ENCODE results near the gene COX7A2L. TPM values are rescaled to one million over a fixed set of nuclear protein-coding genes. Genes with fewer than 3 reads are reported as not detected.
A peak's percentile ranks its signal among the peaks of the same experiment; 100 is the strongest.

The COX7A2L gene
- total and polyA plus RNA-seq, 9 donors = 144 to 172 (median 163) TPM

DNA sequence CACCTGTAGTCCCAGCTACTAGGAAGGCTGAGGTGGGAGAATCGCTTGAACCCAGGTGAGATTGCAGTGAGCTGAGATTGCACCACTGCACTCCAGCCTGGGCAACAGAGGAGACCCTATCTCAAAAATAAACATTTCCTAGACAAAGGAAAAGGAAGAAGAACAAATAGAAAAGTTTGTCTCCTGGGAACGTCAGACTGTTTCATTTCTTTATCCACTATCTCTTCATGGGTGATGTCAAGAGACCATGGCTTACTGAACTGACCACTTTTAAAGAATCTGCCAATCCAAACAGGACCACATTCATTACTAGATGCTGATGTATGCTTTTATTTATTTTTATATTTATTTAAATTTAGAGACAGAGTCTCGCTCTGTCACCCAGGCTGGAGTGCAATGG lies 26.8 kb downstream of the COX7A2L start:
- no peak for DNase-seq
- Histone ChIP-seq H3K9me3 (replicated peaks; ENCODE audit: control insufficient read depth, low read depth, low read length) (no peaks in the 10 kb centered on the region), H3K4me1 (ENCODE audit: control insufficient read depth, insufficient read depth, low read length) (no peaks in the 10 kb centered on the region), H3K27me3 (ENCODE audit: control insufficient read depth, insufficient read depth, low read length) (no peaks in the 10 kb centered on the region), H3K27ac (ENCODE audit: low read length) (no peak overlapping the region), H3K36me3 (ENCODE audit: control insufficient read depth, insufficient read depth, low read length) (peaks cover 49% of the 10 kb centered on the region), H3K4me3 (ENCODE audit: low read length) (no peak overlapping the region)
- no CpG with 5 or more reads among the region's 3 CpGs for WGBS (ENCODE audit: insufficient coverage)

DNA sequence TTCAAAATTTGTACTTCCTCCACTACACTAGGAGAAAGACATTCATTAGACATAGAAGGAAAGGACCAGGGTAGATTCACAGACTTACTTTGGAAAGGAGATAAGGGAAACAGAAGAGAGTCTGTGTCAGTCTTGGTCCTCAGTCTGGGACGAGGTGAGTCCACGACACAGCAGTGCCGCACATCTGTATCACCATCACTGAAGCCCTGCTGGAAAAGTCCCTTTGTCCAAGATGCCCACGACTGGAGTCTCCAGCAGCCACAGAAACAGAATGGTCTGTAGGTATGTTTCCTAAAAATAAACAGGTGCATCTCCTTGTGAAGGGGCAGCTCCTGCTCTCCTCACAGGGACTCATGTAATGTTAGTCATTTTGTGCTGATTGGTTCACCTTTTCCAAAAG lies 27.4 kb downstream of the COX7A2L start:
- Histone ChIP-seq H3K36me3 (ENCODE audit: control insufficient read depth, insufficient read depth, low read length) (peaks cover 49% of the 10 kb centered on the region), H3K9me3 (replicated peaks; ENCODE audit: control insufficient read depth, low read depth, low read length) (no peaks in the 10 kb centered on the region), H3K27me3 (ENCODE audit: control insufficient read depth, insufficient read depth, low read length) (no peaks in the 10 kb centered on the region), H3K27ac (ENCODE audit: low read length) (no peak overlapping the region), H3K4me1 (ENCODE audit: control insufficient read depth, insufficient read depth, low read length) (no peaks in the 10 kb centered on the region), H3K4me3 (ENCODE audit: low read length) (no peak overlapping the region)
- DNase-seq = no peak
- WGBS (ENCODE audit: insufficient coverage) = 100% methylated on average over 3 of the region's 4 CpGs

- H3K36me3 ChIP-seq (ENCODE audit: control insufficient read depth, insufficient read depth, low read length) = peaks cover 44% of the 10 kb centered on the region
- WGBS (ENCODE audit: insufficient coverage) = 100% methylated on average over 3 of the region's 4 CpGs
- H3K4me3 ChIP-seq (ENCODE audit: low read length) = no peak overlapping the region
- no peak overlapping the region for H3K27ac ChIP-seq (ENCODE audit: low read length)
- no peak for DNase-seq
- H3K4me1 ChIP-seq (ENCODE audit: control insufficient read depth, insufficient read depth, low read length) = no peaks in the 10 kb centered on the region
- no peaks in the 10 kb centered on the region for H3K9me3 ChIP-seq (replicated peaks; ENCODE audit: control insufficient read depth, low read depth, low read length)
- no peaks in the 10 kb centered on the region for H3K27me3 ChIP-seq (ENCODE audit: control insufficient read depth, insufficient read depth, low read length)
These were observed 28.4 kb downstream of the COX7A2L start for GRCh38 chr2:42332575-42332974.

DNA sequence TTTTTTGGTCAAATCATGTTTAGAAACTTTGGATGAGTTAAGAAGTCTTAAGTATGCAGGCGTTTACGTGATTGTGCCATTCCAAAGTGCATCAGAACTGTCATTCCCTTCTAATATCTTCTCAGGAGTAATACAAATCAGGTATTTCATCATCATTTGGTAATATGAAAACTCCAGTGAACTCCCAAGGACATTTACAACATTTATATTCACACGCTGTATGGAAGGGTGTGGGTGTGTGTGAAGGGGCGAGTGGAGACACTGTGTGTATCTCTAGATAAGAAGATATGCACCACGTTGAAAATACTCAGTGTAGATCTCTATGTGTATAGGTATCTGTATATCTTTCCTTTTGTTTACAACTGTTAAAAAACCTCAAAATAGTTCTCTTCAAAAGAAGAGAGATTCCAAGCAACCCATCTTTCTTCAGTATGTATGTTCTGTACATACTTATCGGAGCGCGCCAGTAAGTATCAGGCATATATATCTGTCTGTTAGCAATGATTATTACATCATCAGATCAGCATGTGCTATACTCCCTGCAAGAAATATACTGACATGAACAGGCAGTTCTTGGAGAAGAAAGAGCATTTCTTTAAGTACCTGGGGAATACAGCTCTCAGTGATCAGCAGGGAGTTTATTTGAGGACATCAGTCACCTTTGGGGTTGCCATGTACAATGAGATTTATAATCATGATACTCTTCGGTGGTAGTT lies 29.3 kb downstream of the COX7A2L start:
- no peaks in the 10 kb centered on the region for H3K4me1 ChIP-seq (ENCODE audit: control insufficient read depth, insufficient read depth, low read length)
- no peaks in the 10 kb centered on the region for H3K27me3 ChIP-seq (ENCODE audit: control insufficient read depth, insufficient read depth, low read length)
- no CpG with 5 or more reads among the region's 9 CpGs for WGBS (ENCODE audit: insufficient coverage)
- DNase-seq = no peak
- H3K36me3 ChIP-seq (ENCODE audit: control insufficient read depth, insufficient read depth, low read length) = peaks cover 41% of the 10 kb centered on the region
- no peak overlapping the region for H3K27ac ChIP-seq (ENCODE audit: low read length)
- no peak overlapping the region for H3K4me3 ChIP-seq (ENCODE audit: low read length)
- H3K9me3 ChIP-seq (replicated peaks; ENCODE audit: control insufficient read depth, low read depth, low read length) = no peaks in the 10 kb centered on the region

GRCh38 chr2:42329736-42330135 lies 31.3 kb downstream of the COX7A2L start:
- Histone ChIP-seq H3K4me3 (ENCODE audit: low read length) (no peak overlapping the region), H3K27ac (ENCODE audit: low read length) (no peak overlapping the region), H3K36me3 (ENCODE audit: control insufficient read depth, insufficient read depth, low read length) (peaks cover 37% of the 10 kb centered on the region), H3K9me3 (replicated peaks; ENCODE audit: control insufficient read depth, low read depth, low read length) (no peaks in the 10 kb centered on the region), H3K27me3 (ENCODE audit: control insufficient read depth, insufficient read depth, low read length) (no peaks in the 10 kb centered on the region), H3K4me1 (ENCODE audit: control insufficient read depth, insufficient read depth, low read length) (no peaks in the 10 kb centered on the region)
- DNase-seq = no peak
- WGBS (ENCODE audit: insufficient coverage) = 93% methylated on average over 2 of the region's 5 CpGs

- no peaks in the 10 kb centered on the region for H3K27me3 ChIP-seq (ENCODE audit: control insufficient read depth, insufficient read depth, low read length)
- H3K9me3 ChIP-seq (replicated peaks; ENCODE audit: control insufficient read depth, low read depth, low read length) = no peaks in the 10 kb centered on the region
- no peak for DNase-seq
- no CpG with 5 or more reads among the region's 6 CpGs for WGBS (ENCODE audit: insufficient coverage)
- H3K36me3 ChIP-seq (ENCODE audit: control insufficient read depth, insufficient read depth, low read length) = peaks cover 35% of the 10 kb centered on the region
- H3K27ac ChIP-seq (ENCODE audit: low read length) = no peak overlapping the region
- no peaks in the 10 kb centered on the region for H3K4me1 ChIP-seq (ENCODE audit: control insufficient read depth, insufficient read depth, low read length)
- no peak overlapping the region for H3K4me3 ChIP-seq (ENCODE audit: low read length)
These were observed 32.1 kb downstream of the COX7A2L start for GRCh38 chr2:42328923-42329322.

GRCh38 chr2:42328148-42328833 lies 32.7 kb downstream of the COX7A2L start:
- DNase-seq = peak; percentile 36
- Histone ChIP-seq H3K27me3 (ENCODE audit: control insufficient read depth, insufficient read depth, low read length) (no peaks in the 10 kb centered on the region), H3K4me3 (ENCODE audit: low read length) (no peak overlapping the region), H3K36me3 (ENCODE audit: control insufficient read depth, insufficient read depth, low read length) (peaks cover 28% of the 10 kb centered on the region), H3K4me1 (ENCODE audit: control insufficient read depth, insufficient read depth, low read length) (no peaks in the 10 kb centered on the region), H3K27ac (ENCODE audit: low read length) (no peak overlapping the region), H3K9me3 (replicated peaks; ENCODE audit: control insufficient read depth, low read depth, low read length) (no peaks in the 10 kb centered on the region)
- WGBS (ENCODE audit: insufficient coverage) = 0% methylated on average over 1 of the region's 3 CpGs

GRCh38 chr2:42327125-42327524 lies 33.9 kb downstream of the COX7A2L start:
- no peaks in the 10 kb centered on the region for H3K27me3 ChIP-seq (ENCODE audit: control insufficient read depth, insufficient read depth, low read length)
- no CpG with 5 or more reads among the region's 4 CpGs for WGBS (ENCODE audit: insufficient coverage)
- no peaks in the 10 kb centered on the region for H3K4me1 ChIP-seq (ENCODE audit: control insufficient read depth, insufficient read depth, low read length)
- no peak overlapping the region for H3K4me3 ChIP-seq (ENCODE audit: low read length)
- peaks cover 21% of the 10 kb centered on the region for H3K36me3 ChIP-seq (ENCODE audit: control insufficient read depth, insufficient read depth, low read length)
- DNase-seq = no peak
- H3K27ac ChIP-seq (ENCODE audit: low read length) = no peak overlapping the region
- no peaks in the 10 kb centered on the region for H3K9me3 ChIP-seq (replicated peaks; ENCODE audit: control insufficient read depth, low read depth, low read length)

GRCh38 chr2:42325609-42326008 lies 35.4 kb downstream of the COX7A2L start:
- Histone ChIP-seq H3K36me3 (ENCODE audit: control insufficient read depth, insufficient read depth, low read length) (peaks cover 18% of the 10 kb centered on the region), H3K4me3 (ENCODE audit: low read length) (no peak overlapping the region), H3K27me3 (ENCODE audit: control insufficient read depth, insufficient read depth, low read length) (no peaks in the 10 kb centered on the region), H3K27ac (ENCODE audit: low read length) (no peak overlapping the region), H3K9me3 (replicated peaks; ENCODE audit: control insufficient read depth, low read depth, low read length) (no peaks in the 10 kb centered on the region), H3K4me1 (ENCODE audit: control insufficient read depth, insufficient read depth, low read length) (no peaks in the 10 kb centered on the region)
- no peak for DNase-seq
- WGBS (ENCODE audit: insufficient coverage) = no CpG with 5 or more reads among the region's 1 CpG

- no CpG with 5 or more reads among the region's 2 CpGs for WGBS (ENCODE audit: insufficient coverage)
- H3K27ac ChIP-seq (ENCODE audit: low read length) = no peak overlapping the region
- DNase-seq = no peak
- H3K9me3 ChIP-seq (replicated peaks; ENCODE audit: control insufficient read depth, low read depth, low read length) = no peaks in the 10 kb centered on the region
- no peaks in the 10 kb centered on the region for H3K4me1 ChIP-seq (ENCODE audit: control insufficient read depth, insufficient read depth, low read length)
- no peak overlapping the region for H3K4me3 ChIP-seq (ENCODE audit: low read length)
- H3K27me3 ChIP-seq (ENCODE audit: control insufficient read depth, insufficient read depth, low read length) = no peaks in the 10 kb centered on the region
- H3K36me3 ChIP-seq (ENCODE audit: control insufficient read depth, insufficient read depth, low read length) = peaks cover 17% of the 10 kb centered on the region
These were observed 36.1 kb downstream of the COX7A2L start for GRCh38 chr2:42324949-42325348.

Data from muscle of leg (tissue), 11 donors.